ENCODE results near the gene WDR93.

Gene WDR93

DNA sequence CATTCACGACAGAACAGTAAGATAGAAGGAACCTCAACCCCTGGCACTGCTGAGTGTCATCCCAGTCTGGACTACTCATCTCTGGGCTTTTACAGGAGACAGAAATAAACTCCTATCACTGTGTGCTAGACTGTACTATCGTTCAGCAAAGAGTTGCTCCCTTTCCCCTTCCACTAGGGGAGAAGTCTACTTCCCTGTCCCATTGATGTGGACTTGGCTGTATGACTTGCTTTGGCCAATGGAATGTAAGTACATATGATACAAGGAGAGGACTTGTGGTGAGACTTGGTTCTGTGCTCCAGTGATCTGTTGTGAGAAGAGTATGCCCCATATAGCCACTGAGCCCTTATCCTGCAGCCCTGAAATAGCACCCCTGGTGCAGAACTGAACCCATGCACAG lies 30.1 kb upstream of the WDR93 start:
- ATAC-seq, result no peak
- TF ChIP-seq RARB (CRISPR knock-in tag; IDR thresholded peaks at IDR 0.05), result no peak
- no peak for TF ChIP-seq ARNTL (CRISPR knock-in tag; IDR thresholded peaks at IDR 0.05; ENCODE audit: borderline replicate concordance, low read depth)

DNA sequence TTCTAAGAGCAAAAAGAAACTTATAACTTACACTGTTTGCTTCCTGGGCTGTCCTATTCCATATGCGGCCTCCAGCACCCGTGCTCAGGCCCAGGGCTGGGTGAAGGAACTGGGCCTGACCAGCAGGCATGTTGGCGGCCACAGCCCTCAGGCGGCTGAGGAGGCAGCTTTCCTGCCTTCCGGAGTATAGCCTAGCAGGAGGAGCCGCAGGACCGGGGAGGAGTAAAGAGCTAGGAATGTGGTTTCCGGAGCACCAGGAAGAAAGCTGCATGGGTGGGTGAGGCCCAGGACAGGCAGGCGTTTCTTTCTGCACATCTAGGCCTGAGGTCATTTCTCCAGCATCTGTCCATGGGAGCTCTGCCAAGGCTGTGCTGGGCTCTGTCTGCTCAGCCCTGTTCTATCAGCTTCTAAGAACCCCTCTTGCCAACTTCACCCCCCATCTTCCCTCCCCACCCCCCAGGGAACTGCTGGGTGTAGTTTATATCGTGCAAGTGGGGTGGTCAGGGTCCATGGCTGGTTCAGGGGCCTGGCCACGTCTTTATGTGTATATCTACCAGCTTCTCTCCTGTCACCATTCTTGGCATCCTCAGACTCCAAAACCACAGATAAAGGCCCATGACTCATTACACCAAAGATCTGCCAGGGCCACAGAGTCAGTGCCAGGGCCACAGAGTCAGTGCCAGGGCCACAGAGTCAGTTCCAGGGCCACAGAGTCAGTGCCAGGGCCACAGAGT lies 27.6 kb upstream of the WDR93 start:
- ATAC-seq, result peak; percentile 92
- no peak for TF ChIP-seq OSR1 (CRISPR knock-in tag; IDR thresholded peaks at IDR 0.05)
- TF ChIP-seq ZNF565 (CRISPR knock-in tag; conservative IDR thresholded peaks at IDR 0.05; ENCODE audit: low read depth), result no peak
- TF ChIP-seq ARNTL (CRISPR knock-in tag; IDR thresholded peaks at IDR 0.05; ENCODE audit: borderline replicate concordance, low read depth), result no peak
- no peak for TF ChIP-seq ISL1 (CRISPR knock-in tag; IDR thresholded peaks at IDR 0.05)
- no peak for TF ChIP-seq ZFP3 (CRISPR knock-in tag; IDR thresholded peaks at IDR 0.05)
- no peak for TF ChIP-seq POU6F1 (CRISPR knock-in tag; IDR thresholded peaks at IDR 0.05; ENCODE audit: borderline replicate concordance, low read depth)
- TF ChIP-seq CSDC2 (CRISPR knock-in tag; IDR thresholded peaks at IDR 0.05), result no peak
- TF ChIP-seq TOX (CRISPR knock-in tag; IDR thresholded peaks at IDR 0.05; ENCODE audit: borderline replicate concordance), result no peak
- TF ChIP-seq CSRNP3 (CRISPR knock-in tag; IDR thresholded peaks at IDR 0.05), result no peak
- TF ChIP-seq ZNF70 (CRISPR knock-in tag; IDR thresholded peaks at IDR 0.05), result no peak
- TF ChIP-seq PATZ1 (CRISPR knock-in tag; IDR thresholded peaks at IDR 0.05; ENCODE audit: borderline replicate concordance), result no peak

GRCh38 chr15:89664441-89665350 lies 25.9 kb upstream of the WDR93 start:
- TF ChIP-seq ZNF70 (CRISPR knock-in tag; IDR thresholded peaks at IDR 0.05) (no peak), ZFP30 (CRISPR knock-in tag; IDR thresholded peaks at IDR 0.05) (no peak), SNAI2 (CRISPR knock-in tag; IDR thresholded peaks at IDR 0.05) (no peak)
- ATAC-seq, result no peak

GRCh38 chr15:89665449-89666181 lies 25.0 kb upstream of the WDR93 start:
- ATAC-seq, result peak; percentile 25
- TF ChIP-seq POU6F1 (CRISPR knock-in tag; IDR thresholded peaks at IDR 0.05; ENCODE audit: borderline replicate concordance, low read depth), result no peak
- no peak for TF ChIP-seq ZC3H10 (CRISPR knock-in tag; IDR thresholded peaks at IDR 0.05)
- no peak for TF ChIP-seq ESRRG (CRISPR knock-in tag; IDR thresholded peaks at IDR 0.05)
- no peak for TF ChIP-seq BACH2 (CRISPR knock-in tag; IDR thresholded peaks at IDR 0.05; ENCODE audit: borderline replicate concordance)
- no peak for TF ChIP-seq TSHZ2 (CRISPR knock-in tag; IDR thresholded peaks at IDR 0.05)
- TF ChIP-seq CREB5 (CRISPR knock-in tag; IDR thresholded peaks at IDR 0.05; ENCODE audit: low read depth), result no peak
- no peak for TF ChIP-seq CSRNP3 (CRISPR knock-in tag; IDR thresholded peaks at IDR 0.05)

All from SK-N-SH treated with all-trans-retinoic acid at 6 μM for 48 hours (cell line).